ENCODE data around the gene ITK. TPM values are rescaled to one million over a fixed set of nuclear protein-coding genes. Genes with fewer than 3 reads are reported as not detected.

The ITK gene
- total and polyA plus RNA-seq, 2 of the 8 experiments (the other 6 are each of a cell fraction or from before 2014, with no cell fraction given): 0.05 TPM; not detected in 1

GRCh38 chr5:157150995-157151394, 29.6 kb upstream of the ITK start:
- POLR2A ChIA-PET (ENCODE audit: partially characterized antibody): no interaction called here
- no peak overlapping the region for H3K27ac ChIP-seq (ENCODE audit: low read depth, low read length)

More at GRCh38 chr5:157150995-157151394, 29.6 kb upstream of the ITK start:
- Histone ChIP-seq H2AFZ (ENCODE audit: low read length) (no peak overlapping the region), H2BK5ac (ENCODE audit: low read depth, low read length) (no peak overlapping the region), H2BK15ac (ENCODE audit: low read length) (no peak overlapping the region), H3K79me1 (ENCODE audit: low read depth, low read length) (no peaks in the 10 kb centered on the region), H3K36me3 (ENCODE audit: control insufficient read depth in 2 of 4, insufficient read depth in 4 of 4, low read length in 3 of 4) (no peaks in the 10 kb centered on the region), H3K27me3 (replicated peaks in 1 of 4; ENCODE audit: control insufficient read depth in 3 of 4, extremely low read depth in 1 of 4, insufficient read depth in 3 of 4, low read length in 3 of 4) (no peaks in the 10 kb centered on the region), H2AK5ac (ENCODE audit: low read depth, low read length) (no peak overlapping the region), H3K18ac (ENCODE audit: extremely low read depth, low read length) (no peak overlapping the region), H2BK20ac (ENCODE audit: low read length) (no peak overlapping the region), H3K79me2 (ENCODE audit: control insufficient read depth in 1 of 2, insufficient read depth in 2 of 2, low read length in 2 of 2) (no peaks in the 10 kb centered on the region), H4K91ac (replicated peaks; ENCODE audit: insufficient read length, low read length) (no peak overlapping the region), H3K9me3 (ENCODE audit: insufficient read depth in 2 of 2, low read depth in 1 of 2, low read length in 1 of 2) (no peaks in the 10 kb centered on the region), H4K8ac (ENCODE audit: extremely low read depth, insufficient read depth, low read length) (no peak overlapping the region), H3K23me2 (ENCODE audit: low read depth, low read length) (no peaks in the 10 kb centered on the region), H3K9ac (replicated peaks in 1 of 4; ENCODE audit: extremely low read depth in 1 of 4, low read depth in 3 of 4, low read length in 3 of 4) (no peak overlapping the region), H3K4me3 (ENCODE audit: extremely low read depth in 1 of 4, insufficient read depth in 2 of 4, low read depth in 3 of 4, low read length in 4 of 4) (no peak overlapping the region), H3K56ac (replicated peaks; ENCODE audit: insufficient read length, low read depth, low read length) (no peak overlapping the region), H3K23ac (ENCODE audit: insufficient read length) (no peak overlapping the region), H4K20me1 (replicated peaks in 1 of 2; ENCODE audit: control insufficient read depth in 1 of 2, insufficient read depth in 2 of 2, low read length in 2 of 2) (no peaks in the 10 kb centered on the region), H3K14ac (ENCODE audit: insufficient read length) (no peak overlapping the region), H3K4me1 (replicated peaks in 1 of 4; ENCODE audit: control insufficient read depth in 3 of 4, insufficient read depth in 4 of 4, low read length in 3 of 4) (no peaks in the 10 kb centered on the region), H2BK120ac (replicated peaks; ENCODE audit: low read depth, low read length) (no peak overlapping the region), H4K5ac (ENCODE audit: insufficient read length, low read depth, low read length) (no peak overlapping the region), H2BK12ac (ENCODE audit: low read depth, low read length) (no peak overlapping the region), H3K4me2 (ENCODE audit: insufficient read depth in 1 of 2, low read depth in 2 of 2, low read length in 2 of 2) (no peak overlapping the region), H3K4ac (replicated peaks; ENCODE audit: insufficient read length, low read depth, low read length) (no peak overlapping the region)
- TF ChIP-seq SIRT6 (IDR thresholded peaks at IDR 0.05; ENCODE audit: low read length) (no peak), FOSL1 (IDR thresholded peaks at IDR 0.05; ENCODE audit: insufficient read depth, low read depth, low read length) (no peak), SAP30 (IDR thresholded peaks at IDR 0.05; ENCODE audit: insufficient read depth, insufficient replicate concordance, low read length) (no peak), BACH1 (IDR thresholded peaks at IDR 0.05; ENCODE audit: low read length) (no peak), SUZ12 (IDR thresholded peaks at IDR 0.05; ENCODE audit: low read length) (no peak), SP2 (IDR thresholded peaks at IDR 0.05; ENCODE audit: low read length) (no peak), GABPA (IDR thresholded peaks at IDR 0.05; ENCODE audit: borderline replicate concordance, insufficient read depth, low read length) (no peak), KDM1A (IDR thresholded peaks at IDR 0.05; ENCODE audit: borderline replicate concordance, low read length) (no peak), RFX5 (IDR thresholded peaks at IDR 0.05; ENCODE audit: borderline replicate concordance, low read depth, low read length) (no peak), HDAC2 (IDR thresholded peaks at IDR 0.05; ENCODE audit: borderline replicate concordance in 1 of 2, low read depth in 2 of 2, low read length in 2 of 2) (no peak), NRF1 (IDR thresholded peaks at IDR 0.05; ENCODE audit: low read depth, low read length) (no peak)
- no peak for FAIRE-seq
- WGBS, 2 experiments (ENCODE audit: extremely low coverage in 1 of 2, insufficient coverage in 1 of 2, insufficient read length in 1 of 2, insufficient replicate concordance in 2 of 2, low coverage in 1 of 2, low lambda C conversion rate in 2 of 2, missing lambda C conversion rate in 1 of 2): 86% methylated on average over 3 of the region's 3 CpGs; no CpG with 5 or more reads in 1 of the 2 experiments
- no peak for DNase-seq (ENCODE audit: low read depth in 1 of 2, low spot score in 2 of 2)
- CTCF ChIA-PET (ENCODE audit: partially characterized antibody): interaction anchor here (1.0 to 5.1 kb wide), 3 partner anchors 66 to 113 kb away, joined by 3 to 37 read pairs (median 10); no protein-coding TSS in a partner anchor

All from H1 (cell line).